Endodermal cell (in vitro differentiated cells): Measurements from ENCODE around the gene NPPA. TPM values are rescaled to one million over a fixed set of nuclear protein-coding genes. Genes with fewer than 3 reads are reported as not detected.

ENCODE experiments used
- DNase-seq: peaks from one replicate; pipeline ENCODE4 v3.0.0-alpha.2; 2017
- H3K27ac ChIP-seq: 2 replicates; pipeline ENCODE4 v1.5.1; 2013; ENCODE audit warnings: mild to moderate bottlenecking, low read depth, low read length, moderate library complexity
- H3K27me3 ChIP-seq: 2 replicates; pipeline ENCODE4 v1.6.1; 2013; ENCODE audit warnings: mild to moderate bottlenecking, low read length, moderate library complexity; ENCODE audit not compliant: insufficient read depth, control insufficient read depth, poor library complexity, severe bottlenecking
- H3K36me3 ChIP-seq: 2 replicates; pipeline ENCODE4 v1.7.0; 2013; ENCODE audit warnings: mild to moderate bottlenecking, low read length, moderate library complexity; ENCODE audit not compliant: control insufficient read depth, insufficient read depth
- H3K4me1 ChIP-seq: one replicate; pipeline ENCODE4 v1.7.0; 2013; ENCODE audit warnings: low read length; ENCODE audit not compliant: control insufficient read depth, insufficient read depth
- H3K4me3 ChIP-seq: 2 replicates; pipeline ENCODE4 v1.5.1; 2013; ENCODE audit warnings: mild to moderate bottlenecking, low read length, moderate library complexity
- H3K9ac ChIP-seq: 2 replicates; pipeline ENCODE4 v1.6.1; 2013; ENCODE audit warnings: mild to moderate bottlenecking, low read length, moderate library complexity; ENCODE audit not compliant: poor library complexity, severe bottlenecking; ENCODE audit errors: extremely low read depth
- H3K9me3 ChIP-seq: 2 replicates; pipeline ENCODE4 v1.6.1; 2013; ENCODE audit warnings: mild to moderate bottlenecking, low read length, moderate library complexity; ENCODE audit not compliant: control insufficient read depth
- H3K27ac Mint-ChIP-seq: 2 replicates; pipeline ENCODE4 v1.8.0; 2020; ENCODE audit warnings: mixed read lengths
- H3K27me3 Mint-ChIP-seq: 2 replicates; pipeline ENCODE4 v1.8.0; 2021; ENCODE audit warnings: mild to moderate bottlenecking, mixed read lengths; ENCODE audit not compliant: insufficient read depth
- H3K36me3 Mint-ChIP-seq: 2 replicates; pipeline ENCODE4 v1.8.0; 2020; ENCODE audit warnings: low read depth, mixed read lengths
- H3K4me1 Mint-ChIP-seq: 2 replicates; pipeline ENCODE4 v1.8.0; 2020; ENCODE audit warnings: mixed read lengths
- H3K4me3 Mint-ChIP-seq: 2 replicates; pipeline ENCODE4 v1.8.0; 2020; ENCODE audit warnings: mild to moderate bottlenecking, moderate library complexity, mixed read lengths
- H3K9me3 Mint-ChIP-seq: 2 replicates; pipeline ENCODE4 v1.8.0; 2020; ENCODE audit warnings: mild to moderate bottlenecking, mixed read lengths
- CTCF ChIP-seq: fragments of 200-600 bp; sonication (generic); conservative IDR thresholded peaks from 2 replicates; pipeline ENCODE4 v1.5.0; 2021; ENCODE audit warnings: antibody characterized with exemption, mild to moderate bottlenecking
- WGBS, 2 experiments: methylation state at CpG; one replicate each; pipeline versions ENCODE4 v1.1.5 to v1.1.7; 2013; ENCODE audit warnings: missing lambda C conversion rate in 2 of 2, mixed read lengths in 1 of 2; ENCODE audit not compliant: insufficient coverage in 1 of 2, insufficient read length in 1 of 2; 5-methylcytosine and 5-hydroxymethylcytosine counted together
- total RNA-seq, 2 donors: library from RNA; stranded (reverse); fragmentation: NEBNext Ultra II Directional in 1 of 2; extraction: Animal tissue kit (Norgen Biotek cat#: 25700) in 1 of 2; gene quantifications; 2 replicates in 1 of 2; 3 replicates in 1 of 2; pipeline ENCODE4 v1.2.1, GENCODE V29; 2021

NPPA gene
- total RNA-seq, 2 donors from 2014 or later: not detected

GRCh38 chr1:11850156-11850555 is 2.6 kb upstream of the NPPA start:
- Mint-ChIP-seq H3K4me1 (peaks cover 2% of the 10 kb centered on the region), H3K36me3 (peaks cover 20% of the 10 kb centered on the region), H3K27me3 (peaks cover 9% of the 10 kb centered on the region), H3K4me3 (no peak overlapping the region), H3K27ac (no peak overlapping the region), H3K9me3 (no peaks in the 10 kb centered on the region)
- 82 to 84% methylated on average over 11 of the region's 11 CpGs for WGBS, 2 experiments
- H3K9me3 ChIP-seq: no peaks in the 10 kb centered on the region
- no peak for DNase-seq
- H3K36me3 ChIP-seq: peaks cover 6% of the 10 kb centered on the region
- H3K27me3 ChIP-seq: no peaks in the 10 kb centered on the region
- no peak for TF ChIP-seq CTCF
- H3K4me1 ChIP-seq: no peaks in the 10 kb centered on the region
- no peak overlapping the region for H3K9ac ChIP-seq
- no peak overlapping the region for H3K4me3 ChIP-seq
- H3K27ac ChIP-seq: no peak overlapping the region

GRCh38 chr1:11848373-11848700 is 754 bp upstream of the NPPA start:
- no peak for DNase-seq
- Mint-ChIP-seq H3K27ac (no peak overlapping the region), H3K4me1 (peaks cover 2% of the 10 kb centered on the region), H3K4me3 (no peak overlapping the region), H3K27me3 (peaks cover 4% of the 10 kb centered on the region), H3K9me3 (no peaks in the 10 kb centered on the region), H3K36me3 (peaks cover 27% of the 10 kb centered on the region)
- H3K4me1 ChIP-seq: no peaks in the 10 kb centered on the region
- H3K27me3 ChIP-seq: no peaks in the 10 kb centered on the region
- no peak for TF ChIP-seq CTCF
- H3K27ac ChIP-seq: no peak overlapping the region
- 92 to 95% methylated on average over 6 to 9 of the region's 9 CpGs for WGBS, 2 experiments
- no peak overlapping the region for H3K9ac ChIP-seq
- H3K4me3 ChIP-seq: no peak overlapping the region
- H3K9me3 ChIP-seq: no peaks in the 10 kb centered on the region
- peaks cover 21% of the 10 kb centered on the region for H3K36me3 ChIP-seq

- H3K9me3 ChIP-seq: no peaks in the 10 kb centered on the region
- H3K9ac ChIP-seq: no peak overlapping the region
- peaks cover 41% of the 10 kb centered on the region for H3K36me3 ChIP-seq
- H3K4me1 ChIP-seq: no peaks in the 10 kb centered on the region
- no peaks in the 10 kb centered on the region for H3K27me3 Mint-ChIP-seq
- H3K9me3 Mint-ChIP-seq: no peaks in the 10 kb centered on the region
- TF ChIP-seq CTCF: peak; percentile 37
- peaks cover 2% of the 10 kb centered on the region for H3K4me1 Mint-ChIP-seq
- no peak overlapping the region for H3K4me3 Mint-ChIP-seq
- WGBS, 2 experiments: 81 to 83% methylated on average over 4 of the region's 5 CpGs
- H3K27ac Mint-ChIP-seq: no peak overlapping the region
- peaks cover 46% of the 10 kb centered on the region for H3K36me3 Mint-ChIP-seq
- H3K4me3 ChIP-seq: no peak overlapping the region
- no peaks in the 10 kb centered on the region for H3K27me3 ChIP-seq
- H3K27ac ChIP-seq: no peak overlapping the region
- peak; percentile 57 for DNase-seq
Measured at GRCh38 chr1:11845641-11846335, 1.8 kb downstream of the NPPA start.
